Adrenal gland (tissue), 12 donors: ENCODE measurements around the gene LAMA5. TPM values are rescaled to one million over a fixed set of nuclear protein-coding genes. Genes with fewer than 3 reads are reported as not detected.

Experiments
- DNase-seq, 7 donors: peaks; one replicate each; pipeline ENCODE4 v3.0.0-alpha.2; 2019 to 2020
- H3K27ac ChIP-seq, 5 donors: fragments of 200-600 bp; sonication (generic) in 4 of 5; 1 replicate in 3 of 5; 2 replicates in 2 of 5; pipeline versions ENCODE4 v1.5.1 to v1.8.0; 2016 to 2020; ENCODE audit warnings: mild to moderate bottlenecking in 1 of 5
- H3K27me3 ChIP-seq: fragments of 200-600 bp; 2 replicates; pipeline ENCODE4 v1.8.0; 2021
- H3K36me3 ChIP-seq, 2 donors: fragments of 200-600 bp; replicated peaks in 1 of 2; 1 replicate in 1 of 2; 2 replicates in 1 of 2; pipeline versions ENCODE4 v1.5.1 to v1.8.0; 2018 to 2022
- H3K4me1 ChIP-seq, 2 donors: fragments of 200-600 bp; replicated peaks in 1 of 2; 1 replicate in 1 of 2; 2 replicates in 1 of 2; pipeline versions ENCODE4 v1.5.1 to v1.8.0; 2018 to 2021
- H3K4me3 ChIP-seq, 4 donors: fragments of 200-600 bp; sonication (generic) in 3 of 4; one replicate each; pipeline ENCODE4 v1.5.1; 2016 to 2018
- H3K9me3 ChIP-seq, 3 donors: fragments of 200-600 bp; sonication (generic) in 1 of 3; replicated peaks in 1 of 3; 1 replicate in 2 of 3; 2 replicates in 1 of 3; pipeline versions ENCODE4 v1.5.1 to v1.8.0; 2016 to 2021
- POLR2A ChIP-seq, 2 donors: fragments of 450-650 bp; IDR thresholded peaks; one replicate each; pipeline ENCODE4 v1.6.1; 2017; ENCODE audit warnings: antibody characterized with exemption in 2 of 2, mild to moderate bottlenecking in 2 of 2, moderate library complexity in 1 of 2
- WGBS, 4 donors: extraction: QIAGEN DNeasy Blood & Tissue Kit in 2 of 4; methylation state at CpG; one replicate each; pipeline versions ENCODE4 v1.1.5 to v1.1.7; 2013 to 2017; 5-methylcytosine and 5-hydroxymethylcytosine counted together
- intact Hi-C, 2 donors: fragments of 100-400 bp; cut with DNase I; formaldehyde crosslinking; loops; one replicate each; pipeline versions ENCODE4 v1.14.1 to v1.15.0; 2022 to 2023
- polyA plus RNA-seq, 3 donors: library from polyadenylated mRNA; stranded (reverse); fragments of 200-250 nt in 2 of 3; fragments of 350-450 nt in 1 of 3; fragmentation: Illumina TruSeq in 1 of 3; extraction: RNeasy Lipid Tissue Mini Kit (QIAGEN cat#74804) in 1 of 3; gene quantifications; one replicate each; pipeline ENCODE4 v1.2.3, GENCODE V29; 2013 to 2014
- total RNA-seq, 9 donors: library from RNA; depleted of rRNA in 4 of 9; stranded (reverse); fragments of >200 nt in 4 of 9; fragments of 120-200 nt in 1 of 9; fragmentation: NEBNext Ultra II Directional in 1 of 9; extraction: Animal tissue kit (Norgen Biotek cat#: 25700) in 1 of 9; gene quantifications; one replicate each; pipeline versions ENCODE4 v1.1.0 to v1.2.4, GENCODE V29; 2013 to 2023
- TF ChIP-seq, protein P1 (sequence below), 6 experiments: fragments of 450-650 bp in 4 of 6; fragments of 200-600 bp in 2 of 6; sonication (generic) in 1 of 6; IDR thresholded peaks; 1 replicate in 5 of 6; 2 replicates in 1 of 6; pipeline versions ENCODE4 v1.5.1 to v1.8.0; 2016 to 2021; ENCODE audit warnings: antibody characterized with exemption in 6 of 6, mild to moderate bottlenecking in 2 of 6, moderate library complexity in 1 of 6
- donor health status: healthy with polysubstance abuse.
- donor health status: Bipolar disorder and iron deficiency.
- donor health status: DM: yes; HTN: yes; CAD: no.
- donor health status: DM: no; HTN: no; CAD: no.
- donor health status: DM: no; HTN: no; CAD: no.
- donor health status: DM: yes; HTN: yes; CAD: no.

Gene LAMA5
- total and polyA plus RNA-seq, 12 donors, result 2.0 to 537 (median 100) TPM

- no peaks in the 10 kb centered on the region for H3K27me3 ChIP-seq
- H3K4me1 ChIP-seq, result peaks cover 42 to 44% of the 10 kb centered on the region in 2 donors
- DNase-seq, result no peak
- H3K4me3 ChIP-seq, result no peak overlapping the region
- TF ChIP-seq, protein P1, sequence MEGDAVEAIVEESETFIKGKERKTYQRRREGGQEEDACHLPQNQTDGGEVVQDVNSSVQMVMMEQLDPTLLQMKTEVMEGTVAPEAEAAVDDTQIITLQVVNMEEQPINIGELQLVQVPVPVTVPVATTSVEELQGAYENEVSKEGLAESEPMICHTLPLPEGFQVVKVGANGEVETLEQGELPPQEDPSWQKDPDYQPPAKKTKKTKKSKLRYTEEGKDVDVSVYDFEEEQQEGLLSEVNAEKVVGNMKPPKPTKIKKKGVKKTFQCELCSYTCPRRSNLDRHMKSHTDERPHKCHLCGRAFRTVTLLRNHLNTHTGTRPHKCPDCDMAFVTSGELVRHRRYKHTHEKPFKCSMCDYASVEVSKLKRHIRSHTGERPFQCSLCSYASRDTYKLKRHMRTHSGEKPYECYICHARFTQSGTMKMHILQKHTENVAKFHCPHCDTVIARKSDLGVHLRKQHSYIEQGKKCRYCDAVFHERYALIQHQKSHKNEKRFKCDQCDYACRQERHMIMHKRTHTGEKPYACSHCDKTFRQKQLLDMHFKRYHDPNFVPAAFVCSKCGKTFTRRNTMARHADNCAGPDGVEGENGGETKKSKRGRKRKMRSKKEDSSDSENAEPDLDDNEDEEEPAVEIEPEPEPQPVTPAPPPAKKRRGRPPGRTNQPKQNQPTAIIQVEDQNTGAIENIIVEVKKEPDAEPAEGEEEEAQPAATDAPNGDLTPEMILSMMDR (IDR thresholded peaks at IDR 0.05), result no peak
- H3K27ac ChIP-seq, result peak overlapping the region; percentile 41 to 94 (median 64)
- intact Hi-C loops, result loop anchor here in 1 of 2 donors (10.0 kb wide), 1 partner anchor 356 kb away; no protein-coding TSS in a partner anchor
- WGBS, 4 donors, result 32 to 82% (median 80%) methylated on average over 3 to 18 of the region's 18 CpGs
- H3K36me3 ChIP-seq, result no peaks in the 10 kb centered on the region
- no peaks in the 10 kb centered on the region for H3K9me3 ChIP-seq
Measured at GRCh38 chr20:62370807-62371587, 3.9 kb upstream of the LAMA5 start.

DNA sequence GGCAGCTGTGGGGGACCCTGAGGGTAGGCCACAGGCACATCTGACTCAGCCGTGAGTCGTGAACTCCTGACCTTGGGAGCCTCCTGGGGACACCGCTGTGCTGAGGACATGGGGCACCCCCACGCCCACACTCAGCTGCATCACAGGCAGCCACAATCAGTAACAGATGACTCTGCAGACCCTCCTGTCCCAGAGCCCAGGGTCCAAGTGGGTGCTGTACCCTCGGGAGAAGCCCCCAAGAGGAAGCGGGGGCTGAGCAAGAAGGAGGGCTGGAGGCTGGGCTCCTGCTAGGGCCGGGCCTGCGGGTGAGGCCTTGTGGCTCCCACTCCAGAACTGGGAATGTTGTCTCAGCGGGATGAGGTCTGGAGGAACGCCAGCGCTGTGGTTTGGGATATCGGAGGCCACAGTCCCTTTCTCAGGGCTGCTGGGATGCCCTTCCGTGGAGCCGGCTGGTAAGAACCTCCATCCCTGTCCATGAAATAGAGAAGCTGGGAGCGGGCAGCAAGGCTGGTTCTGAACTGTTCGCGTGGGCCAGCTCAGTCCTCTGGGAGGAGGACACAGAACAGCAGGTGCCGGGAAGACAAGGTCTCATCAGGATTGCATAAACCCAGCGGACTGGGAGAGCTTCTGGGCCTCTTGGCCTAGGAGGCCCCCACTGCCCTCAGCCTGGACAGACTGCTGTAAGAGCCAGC lies 3.1 kb upstream of the LAMA5 start:
- H3K4me1 ChIP-seq, result peaks cover 49 to 50% of the 10 kb centered on the region in 2 donors
- H3K36me3 ChIP-seq, result no peaks in the 10 kb centered on the region
- TF ChIP-seq, protein P1 (IDR thresholded peaks at IDR 0.05), result no peak
- TF ChIP-seq POLR2A (IDR thresholded peaks at IDR 0.05), result no peak
- DNase-seq, result peak in 5 of 7 donors; percentile 54 to 77 (median 65)
- intact Hi-C loops, result loop anchor here in 1 of 2 donors (10.0 kb wide), 1 partner anchor 355 kb away; no protein-coding TSS in a partner anchor
- H3K9me3 ChIP-seq, result no peaks in the 10 kb centered on the region
- H3K4me3 ChIP-seq, result no peak overlapping the region
- H3K27me3 ChIP-seq, result no peaks in the 10 kb centered on the region
- H3K27ac ChIP-seq, result peak overlapping the region; percentile 41 to 94 (median 64)
- WGBS, 4 donors, result 46 to 53% (median 51%) methylated on average over 11 to 19 of the region's 19 CpGs

GRCh38 chr20:62369815-62370114 lies 2.7 kb upstream of the LAMA5 start:
- Histone ChIP-seq H3K27me3 (no peaks in the 10 kb centered on the region), H3K9me3 (no peaks in the 10 kb centered on the region), H3K4me3 (no peak overlapping the region), H3K4me1 (peaks cover 54 to 55% of the 10 kb centered on the region in 2 donors), H3K27ac (peak overlapping the region; percentile 41 to 94 (median 64)), H3K36me3 (no peaks in the 10 kb centered on the region)
- intact Hi-C loops, result loop anchor here in 1 of 2 donors (5.0 to 10.0 kb wide), 2 partner anchors 67 to 355 kb away; partner anchors contain the start of gene ADRM1
- TF ChIP-seq, protein P1 (IDR thresholded peaks at IDR 0.05), result no peak
- no peak for TF ChIP-seq POLR2A (IDR thresholded peaks at IDR 0.05)
- no peak for DNase-seq
- WGBS, 4 donors, result 20 to 60% (median 58%) methylated on average over 1 to 4 of the region's 4 CpGs; no CpG with 5 or more reads in 1 of the 4 donors
